HCT116 (cell line): ENCODE results near the gene WDR43. TPM values are rescaled to one million over a fixed set of nuclear protein-coding genes. Genes with fewer than 3 reads are reported as not detected.

ENCODE experiments used
- ATAC-seq: fragments of 200-7000 bp; cut with Tn5 transposase; 2 replicates; pipeline ENCODE4 v1.9.1; 2020; ENCODE audit warnings: mild to moderate bottlenecking, moderate library complexity
- BruUV-seq: library from RNA; stranded (reverse); fragments of 400-500 nt; replicated peaks from 2 replicates; lab custom pipeline; 2021; lab: Mats Ljungman, UMichigan
- CTCF ChIA-PET: fragments of 300-600 bp; sonication (Branson Sonifier 250); formaldehyde crosslinking; loops from one replicate; lab custom pipeline; 2021; ENCODE audit warnings: antibody characterized with exemption; lab: Charles Lee
- POLR2A ChIA-PET: fragments of 300-600, 350-600 bp; sonication (Branson Sonifier 250); formaldehyde crosslinking; loops from one replicate; lab custom pipeline; 2021; ENCODE audit warnings: antibody characterized with exemption; lab: Charles Lee
- RAD21 ChIA-PET, 2 experiments: fragments of 300-600 bp; sonication (Branson Sonifier 250); formaldehyde crosslinking; loops; one replicate each; lab custom pipeline; 2023; ENCODE audit warnings: low total read pairs in 2 of 2; ENCODE audit not compliant: uncharacterized antibody in 2 of 2, unreplicated experiment in 2 of 2, low non-redundant PET in 1 of 2; lab: Charles Lee
- DNase-seq: peaks from one replicate; pipeline ENCODE4 v3.0.0-alpha.2; 2010; ENCODE audit warnings: low read depth, low spot score
- H2AFZ ChIP-seq: fragments of 200-600 bp; shearing (Covaris generic), sonication (generic); 2 replicates; pipeline ENCODE4 v1.6.1; 2017; ENCODE audit warnings: low read depth, mixed run types, mixed read lengths, antibody characterized with exemption, low read length; ENCODE audit not compliant: poor library complexity, severe bottlenecking
- H3K27ac ChIP-seq: 2 replicates; pipeline ENCODE4 v1.5.1; 2012; ENCODE audit warnings: low read depth, low read length
- H3K27me3 ChIP-seq: fragments of 200-600 bp; sonication (generic); 2 replicates; pipeline ENCODE4 v1.6.1; 2016; ENCODE audit warnings: mixed run types, low read length, mixed read lengths; ENCODE audit not compliant: insufficient read depth
- H3K36me3 ChIP-seq, 2 experiments: fragments of 200-500 bp in 1 of 2; fragments of 200-600 bp in 1 of 2; sonication (Bioruptor generic) in 1 of 2; sonication (generic) in 1 of 2; 2 replicates each; pipeline versions ENCODE4 v1.5.1 to v1.6.1; 2014 to 2016; ENCODE audit warnings: low read length in 2 of 2, inconsistent platforms in 1 of 2, mixed read lengths in 1 of 2, mixed run types in 1 of 2; ENCODE audit not compliant: insufficient read depth in 2 of 2, control insufficient read depth in 1 of 2
- H3K4me1 ChIP-seq, 2 experiments: fragments of 200-600 bp in 1 of 2; sonication (generic) in 1 of 2; 2 replicates each; pipeline versions ENCODE4 v1.5.1 to v1.6.1; 2012 to 2017; ENCODE audit warnings: low read length in 2 of 2, inconsistent platforms in 1 of 2, mild to moderate bottlenecking in 1 of 2, mixed read lengths in 1 of 2, mixed run types in 1 of 2, moderate library complexity in 1 of 2; ENCODE audit not compliant: insufficient read depth in 2 of 2, control insufficient read depth in 1 of 2
- H3K4me2 ChIP-seq: fragments of 200-600 bp; sonication (generic); 2 replicates; pipeline ENCODE4 v1.6.1; 2017; ENCODE audit warnings: mixed run types, low read length, mixed read lengths
- H3K4me3 ChIP-seq, 2 experiments: fragments of 200-600 bp in 1 of 2; sonication (generic) in 1 of 2; replicated peaks in 1 of 2; 2 replicates each; pipeline ENCODE4 v1.5.1; 2011 to 2016; ENCODE audit warnings: low read length in 2 of 2, control low read depth in 1 of 2, low read depth in 1 of 2, mild to moderate bottlenecking in 1 of 2, mixed read lengths in 1 of 2, mixed run types in 1 of 2
- H3K79me2 ChIP-seq: fragments of 200-600 bp; sonication (generic); 2 replicates; pipeline ENCODE4 v1.6.1; 2017; ENCODE audit warnings: mild to moderate bottlenecking, mixed run types, low read length, moderate library complexity, mixed read lengths; ENCODE audit not compliant: insufficient read depth
- H3K9ac ChIP-seq: fragments of 200-600 bp; sonication (generic); 2 replicates; pipeline ENCODE4 v1.6.1; 2016; ENCODE audit warnings: low read length, mixed read lengths
- H3K9me2 ChIP-seq: fragments of 200-600 bp; sonication (generic), shearing (Covaris generic); 2 replicates; pipeline ENCODE4 v1.6.1; 2017; ENCODE audit warnings: mixed run types, mild to moderate bottlenecking, moderate library complexity; ENCODE audit not compliant: insufficient read depth
- H3K9me3 ChIP-seq, 2 experiments: fragments of 200-500 bp in 1 of 2; fragments of 200-600 bp in 1 of 2; sonication (Bioruptor generic) in 1 of 2; sonication (generic) in 1 of 2; 2 replicates each; pipeline ENCODE4 v1.6.1; 2014 to 2017; ENCODE audit warnings: low read length in 2 of 2, mixed read lengths in 2 of 2, inconsistent platforms in 1 of 2, low read depth in 1 of 2, mild to moderate bottlenecking in 1 of 2, mixed run types in 1 of 2, moderate library complexity in 1 of 2; ENCODE audit not compliant: control insufficient read depth in 1 of 2, insufficient read depth in 1 of 2
- H4K20me1 ChIP-seq: fragments of 200-600 bp; sonication (generic), shearing (Covaris generic); 2 replicates; pipeline ENCODE4 v1.6.1; 2017; ENCODE audit warnings: mixed run types, mild to moderate bottlenecking, moderate library complexity; ENCODE audit not compliant: insufficient read depth
- CBX3 ChIP-seq: IDR thresholded peaks from 2 replicates; pipeline ENCODE4 v1.6.1; 2012; ENCODE audit warnings: low read depth
- CEBPB ChIP-seq: IDR thresholded peaks from 2 replicates; pipeline ENCODE4 v1.6.1; 2012; ENCODE audit warnings: low read depth
- EZH2phosphoT487 ChIP-seq: fragments of 200-600 bp; IDR thresholded peaks from 2 replicates; pipeline ENCODE4 v1.6.1; 2018; ENCODE audit warnings: antibody characterized with exemption, borderline replicate concordance
- JUND ChIP-seq: IDR thresholded peaks from 2 replicates; pipeline ENCODE4 v1.6.1; 2012
- SIN3A ChIP-seq: IDR thresholded peaks from 2 replicates; pipeline ENCODE4 v1.6.1; 2012; ENCODE audit warnings: low read depth
- TCF7L2 ChIP-seq: IDR thresholded peaks from 2 replicates; pipeline ENCODE4 v1.7.0; 2011; ENCODE audit warnings: borderline replicate concordance, inconsistent platforms; ENCODE audit not compliant: insufficient read depth, insufficient read length; ENCODE audit errors: extremely low read depth
- YY1 ChIP-seq: IDR thresholded peaks from 2 replicates; pipeline ENCODE4 v1.6.1; 2011; ENCODE audit warnings: low read length, low read depth, moderate library complexity, mild to moderate bottlenecking; ENCODE audit not compliant: insufficient replicate concordance; ENCODE audit errors: extremely low read depth
- ZFX ChIP-seq: fragments of 450-650 bp; IDR thresholded peaks from 2 replicates; pipeline ENCODE4 v1.6.1; 2017
- ZNF274 ChIP-seq: fragments of 200-500 bp; sonication (Bioruptor generic); IDR thresholded peaks from 2 replicates; pipeline ENCODE4 v1.6.1; 2014; ENCODE audit warnings: mild to moderate bottlenecking, low read depth, low read length, inconsistent platforms
- intact Hi-C: fragments of 100-400 bp; cut with micrococcal nuclease; formaldehyde crosslinking; loops from 2 replicates; pipeline ENCODE4 v1.10.0; 2022
- total RNA-seq: library from RNA; stranded (reverse); gene quantifications from one replicate; pipeline ENCODE4 v1.2.1, GENCODE V29; 2021; ENCODE audit not compliant: unreplicated experiment
- TF ChIP-seq, protein P1 (sequence below): IDR thresholded peaks from 2 replicates; pipeline ENCODE4 v1.6.1; 2012; ENCODE audit warnings: low read depth
- TF ChIP-seq, protein P2 (sequence below): IDR thresholded peaks from 2 replicates; pipeline ENCODE4 v1.6.1; 2011; ENCODE audit warnings: mild to moderate bottlenecking, low read length, moderate library complexity; ENCODE audit not compliant: insufficient replicate concordance; ENCODE audit errors: extremely low read depth
- TF ChIP-seq, protein P3 (sequence below): IDR thresholded peaks from 2 replicates; pipeline ENCODE4 v1.6.1; 2012
- TF ChIP-seq, protein P4 (sequence below): IDR thresholded peaks from 2 replicates; pipeline ENCODE4 v1.6.1; 2012

WDR43 gene
- total RNA-seq, 1 experiment from 2014 or later, result 119 TPM

DNA sequence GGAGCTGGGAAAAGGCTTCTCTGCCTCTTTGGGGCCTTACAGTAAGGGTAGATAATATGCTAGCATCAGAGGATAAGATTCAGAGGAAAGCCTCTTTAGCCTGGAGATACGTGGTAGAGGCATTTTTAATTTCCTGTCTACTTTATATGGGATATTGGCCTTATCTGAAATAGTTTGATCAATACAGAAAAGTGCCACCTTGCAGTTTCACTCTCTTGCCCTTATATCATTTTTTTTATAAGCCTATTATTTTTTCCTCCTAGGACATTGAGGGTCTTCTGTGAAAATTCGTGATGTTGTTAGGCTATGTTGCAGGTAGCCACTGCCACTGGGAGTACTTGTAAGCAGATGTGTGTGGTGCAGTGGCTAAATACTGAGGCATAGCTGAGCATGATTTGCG lies 46.5 kb downstream of the WDR43 start:
- ATAC-seq, result no peak
- RAD21 ChIA-PET, result no interaction called here

DNA sequence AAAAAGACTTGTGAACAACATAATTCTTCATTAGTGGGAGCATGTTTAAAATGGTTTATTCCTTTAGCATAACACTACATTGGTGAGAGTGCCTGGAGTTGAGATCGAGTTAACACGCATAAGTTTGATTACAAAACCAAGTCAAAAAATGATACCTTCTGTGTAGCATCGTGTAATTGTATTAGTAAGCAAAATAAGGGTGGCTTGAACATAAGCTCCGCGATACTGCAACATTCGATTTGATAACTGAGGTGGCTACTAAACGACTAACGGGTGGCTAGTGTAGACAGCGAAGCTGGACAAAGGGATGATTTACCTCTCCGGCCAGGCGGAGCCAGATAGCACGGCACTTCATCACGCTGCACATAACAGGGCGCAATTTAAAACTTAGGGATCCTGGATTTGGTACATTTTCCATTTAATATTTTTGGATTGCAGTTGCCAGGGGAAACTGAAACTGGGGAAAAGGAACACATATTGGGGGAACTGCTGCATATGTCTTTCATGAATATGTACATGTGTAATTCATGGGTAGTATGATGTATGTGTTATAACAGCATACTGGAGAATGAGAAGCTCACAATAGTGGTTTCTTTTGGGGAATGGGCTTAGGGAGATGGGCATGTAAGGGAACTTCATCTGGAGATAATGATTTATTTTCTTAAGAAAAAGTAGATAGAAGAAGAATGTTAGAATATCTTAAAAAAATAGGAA lies 50.2 kb downstream of the WDR43 start:
- H3K27ac ChIP-seq, result no peak overlapping the region
- ChIA-PET RAD21 (no interaction called here), POLR2A (no interaction called here), CTCF (no interaction called here)
- intact Hi-C loops, result no loop called here
- peaks cover 77 to 83% of the 10 kb centered on the region in 2 experiments for H3K36me3 ChIP-seq
- no peak overlapping the region for H3K9ac ChIP-seq
- ATAC-seq (no peak), DNase-seq (no peak)
- no peak overlapping the region for H2AFZ ChIP-seq
- H3K4me2 ChIP-seq, result no peak overlapping the region
- no peaks in the 10 kb centered on the region for H3K9me2 ChIP-seq
- H3K79me2 ChIP-seq, result peaks cover 61% of the 10 kb centered on the region
- no peaks in the 10 kb centered on the region for H3K27me3 ChIP-seq
- no peak overlapping the region for H3K4me3 ChIP-seq
- peaks cover 24% of the 10 kb centered on the region; the same call in 1 of the 2 replicates for H4K20me1 ChIP-seq
- H3K4me1 ChIP-seq, result peaks cover 0 to 7% of the 10 kb centered on the region in 2 experiments; a peak in 1 of 4 replicates
- no TSS peak for BruUV-seq
- H3K9me3 ChIP-seq, result 0 out of 4 replicates have a peak, but pooled peaks cover 0 to 4% of the 10 kb centered on the region in 2 experiments
- TF ChIP-seq, protein P1, sequence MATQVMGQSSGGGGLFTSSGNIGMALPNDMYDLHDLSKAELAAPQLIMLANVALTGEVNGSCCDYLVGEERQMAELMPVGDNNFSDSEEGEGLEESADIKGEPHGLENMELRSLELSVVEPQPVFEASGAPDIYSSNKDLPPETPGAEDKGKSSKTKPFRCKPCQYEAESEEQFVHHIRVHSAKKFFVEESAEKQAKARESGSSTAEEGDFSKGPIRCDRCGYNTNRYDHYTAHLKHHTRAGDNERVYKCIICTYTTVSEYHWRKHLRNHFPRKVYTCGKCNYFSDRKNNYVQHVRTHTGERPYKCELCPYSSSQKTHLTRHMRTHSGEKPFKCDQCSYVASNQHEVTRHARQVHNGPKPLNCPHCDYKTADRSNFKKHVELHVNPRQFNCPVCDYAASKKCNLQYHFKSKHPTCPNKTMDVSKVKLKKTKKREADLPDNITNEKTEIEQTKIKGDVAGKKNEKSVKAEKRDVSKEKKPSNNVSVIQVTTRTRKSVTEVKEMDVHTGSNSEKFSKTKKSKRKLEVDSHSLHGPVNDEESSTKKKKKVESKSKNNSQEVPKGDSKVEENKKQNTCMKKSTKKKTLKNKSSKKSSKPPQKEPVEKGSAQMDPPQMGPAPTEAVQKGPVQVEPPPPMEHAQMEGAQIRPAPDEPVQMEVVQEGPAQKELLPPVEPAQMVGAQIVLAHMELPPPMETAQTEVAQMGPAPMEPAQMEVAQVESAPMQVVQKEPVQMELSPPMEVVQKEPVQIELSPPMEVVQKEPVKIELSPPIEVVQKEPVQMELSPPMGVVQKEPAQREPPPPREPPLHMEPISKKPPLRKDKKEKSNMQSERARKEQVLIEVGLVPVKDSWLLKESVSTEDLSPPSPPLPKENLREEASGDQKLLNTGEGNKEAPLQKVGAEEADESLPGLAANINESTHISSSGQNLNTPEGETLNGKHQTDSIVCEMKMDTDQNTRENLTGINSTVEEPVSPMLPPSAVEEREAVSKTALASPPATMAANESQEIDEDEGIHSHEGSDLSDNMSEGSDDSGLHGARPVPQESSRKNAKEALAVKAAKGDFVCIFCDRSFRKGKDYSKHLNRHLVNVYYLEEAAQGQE, result no peak
- no peak for TF ChIP-seq CBX3
- TF ChIP-seq, protein P2, sequence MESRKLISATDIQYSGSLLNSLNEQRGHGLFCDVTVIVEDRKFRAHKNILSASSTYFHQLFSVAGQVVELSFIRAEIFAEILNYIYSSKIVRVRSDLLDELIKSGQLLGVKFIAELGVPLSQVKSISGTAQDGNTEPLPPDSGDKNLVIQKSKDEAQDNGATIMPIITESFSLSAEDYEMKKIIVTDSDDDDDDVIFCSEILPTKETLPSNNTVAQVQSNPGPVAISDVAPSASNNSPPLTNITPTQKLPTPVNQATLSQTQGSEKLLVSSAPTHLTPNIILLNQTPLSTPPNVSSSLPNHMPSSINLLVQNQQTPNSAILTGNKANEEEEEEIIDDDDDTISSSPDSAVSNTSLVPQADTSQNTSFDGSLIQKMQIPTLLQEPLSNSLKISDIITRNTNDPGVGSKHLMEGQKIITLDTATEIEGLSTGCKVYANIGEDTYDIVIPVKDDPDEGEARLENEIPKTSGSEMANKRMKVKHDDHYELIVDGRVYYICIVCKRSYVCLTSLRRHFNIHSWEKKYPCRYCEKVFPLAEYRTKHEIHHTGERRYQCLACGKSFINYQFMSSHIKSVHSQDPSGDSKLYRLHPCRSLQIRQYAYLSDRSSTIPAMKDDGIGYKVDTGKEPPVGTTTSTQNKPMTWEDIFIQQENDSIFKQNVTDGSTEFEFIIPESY, result no peak
- TF ChIP-seq YY1, result no peak
- no peak for TF ChIP-seq CEBPB
- TF ChIP-seq SIN3A, result no peak
- no peak for TF ChIP-seq TCF7L2
- TF ChIP-seq EZH2phosphoT487, result no peak
- TF ChIP-seq ZNF274, result no peak

More for the DNA sequence above, 46.5 kb downstream of the WDR43 start:
- Histone ChIP-seq H3K4me1 (no peaks in the 10 kb centered on the region), H4K20me1 (peaks cover 33% of the 10 kb centered on the region; the same call in 1 of the 2 replicates), H3K9me2 (no peaks in the 10 kb centered on the region), H3K9ac (no peak overlapping the region), H3K79me2 (peaks cover 86% of the 10 kb centered on the region), H2AFZ (no peak overlapping the region), H3K9me3 (no peaks in the 10 kb centered on the region), H3K4me2 (no peak overlapping the region), H3K27ac (no peak overlapping the region), H3K27me3 (no peaks in the 10 kb centered on the region), H3K36me3 (peaks cover 73 to 84% of the 10 kb centered on the region in 2 experiments), H3K4me3 (no peak overlapping the region)
- no TSS peak for BruUV-seq
- TF ChIP-seq, protein P3, sequence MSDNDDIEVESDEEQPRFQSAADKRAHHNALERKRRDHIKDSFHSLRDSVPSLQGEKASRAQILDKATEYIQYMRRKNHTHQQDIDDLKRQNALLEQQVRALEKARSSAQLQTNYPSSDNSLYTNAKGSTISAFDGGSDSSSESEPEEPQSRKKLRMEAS, result no peak
- no peak for TF ChIP-seq ZFX
- TF ChIP-seq, protein P4, sequence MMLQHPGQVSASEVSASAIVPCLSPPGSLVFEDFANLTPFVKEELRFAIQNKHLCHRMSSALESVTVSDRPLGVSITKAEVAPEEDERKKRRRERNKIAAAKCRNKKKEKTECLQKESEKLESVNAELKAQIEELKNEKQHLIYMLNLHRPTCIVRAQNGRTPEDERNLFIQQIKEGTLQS, result no peak
- no peak for TF ChIP-seq ZNF274
- TF ChIP-seq JUND, result no peak
- no peak for TF ChIP-seq YY1
- ChIA-PET POLR2A (no interaction called here), CTCF (no interaction called here)
- intact Hi-C loops, result no loop called here
- DNase-seq, result no peak
